ENCODE data around the gene MZT2B. TPM values are rescaled to one million over a fixed set of nuclear protein-coding genes. Genes with fewer than 3 reads are reported as not detected.
"Not testable (repeated sequence)": the region's sequence is repeated elsewhere in the genome, so short reads cannot be mapped to it uniquely, and the experiment has no call there.

The MZT2B gene
- polyA plus RNA-seq (2014; cell fraction: cytosol; rRNA removed) = 190 and 238 TPM in 2 replicates
- 158 and 256 TPM in 2 replicates for polyA plus RNA-seq (2014; cell fraction: nucleus; rRNA removed)

- peak; percentile 87 for DNase-seq (ENCODE audit: low spot score)
Measured at GRCh38 chr2:130181880-130182682, at the start of gene MZT2B. Gene MZT2B (plus strand): TSS chr2:130182262. CDS start chr2:130182283, 21 bp downstream.

- DNase-seq (ENCODE audit: low spot score) = no peak
Measured at GRCh38 chr2:130135692-130136541, 46.1 kb upstream of the MZT2B start.

GRCh38 chr2:130136546-130136945 is 45.5 kb upstream of the MZT2B start:
- not testable (repeated sequence) for DNase-seq (ENCODE audit: low spot score)

- DNase-seq (ENCODE audit: low spot score) = not testable (repeated sequence)
Measured at GRCh38 chr2:130137118-130137517, 44.9 kb upstream of the MZT2B start.

GRCh38 chr2:130138326-130138725 is 43.7 kb upstream of the MZT2B start:
- not testable (repeated sequence) for DNase-seq (ENCODE audit: low spot score)

GRCh38 chr2:130138841-130139251 is 43.2 kb upstream of the MZT2B start:
- not testable (repeated sequence) for DNase-seq (ENCODE audit: low spot score)

- DNase-seq (ENCODE audit: low spot score) = not testable (repeated sequence)
Measured at GRCh38 chr2:130139331-130140280, 42.5 kb upstream of the MZT2B start.

GRCh38 chr2:130140516-130140915 is 41.5 kb upstream of the MZT2B start:
- DNase-seq (ENCODE audit: low spot score) = not testable (repeated sequence)

- DNase-seq (ENCODE audit: low spot score) = not testable (repeated sequence)
Measured at GRCh38 chr2:130141002-130141401, 41.1 kb upstream of the MZT2B start.

- not testable (repeated sequence) for DNase-seq (ENCODE audit: low spot score)
Measured at GRCh38 chr2:130141645-130142370, 40.3 kb upstream of the MZT2B start.

GRCh38 chr2:130142396-130143265 is 39.4 kb upstream of the MZT2B start:
- not testable (repeated sequence) for DNase-seq (ENCODE audit: low spot score)

- DNase-seq (ENCODE audit: low spot score) = not testable (repeated sequence)
Measured at GRCh38 chr2:130143266-130144039, 38.6 kb upstream of the MZT2B start.

- DNase-seq (ENCODE audit: low spot score) = peak; percentile 59
Measured at GRCh38 chr2:130145006-130145414, 37.1 kb upstream of the MZT2B start, which contains the start of gene CCDC74B. Gene CCDC74B (minus strand): TSS chr2:130145112. CDS start chr2:130144996, 116 bp downstream.

GRCh38 chr2:130148515-130148914 is 33.5 kb upstream of the MZT2B start:
- DNase-seq (ENCODE audit: low spot score) = not testable (repeated sequence)

GRCh38 chr2:130150181-130151144 is 31.6 kb upstream of the MZT2B start:
- DNase-seq (ENCODE audit: low spot score) = no peak

- not testable (repeated sequence) for DNase-seq (ENCODE audit: low spot score)
Measured at GRCh38 chr2:130151145-130151512, 30.9 kb upstream of the MZT2B start.
